ENCODE data around the gene WWC2.

The WWC2 gene

DNA sequence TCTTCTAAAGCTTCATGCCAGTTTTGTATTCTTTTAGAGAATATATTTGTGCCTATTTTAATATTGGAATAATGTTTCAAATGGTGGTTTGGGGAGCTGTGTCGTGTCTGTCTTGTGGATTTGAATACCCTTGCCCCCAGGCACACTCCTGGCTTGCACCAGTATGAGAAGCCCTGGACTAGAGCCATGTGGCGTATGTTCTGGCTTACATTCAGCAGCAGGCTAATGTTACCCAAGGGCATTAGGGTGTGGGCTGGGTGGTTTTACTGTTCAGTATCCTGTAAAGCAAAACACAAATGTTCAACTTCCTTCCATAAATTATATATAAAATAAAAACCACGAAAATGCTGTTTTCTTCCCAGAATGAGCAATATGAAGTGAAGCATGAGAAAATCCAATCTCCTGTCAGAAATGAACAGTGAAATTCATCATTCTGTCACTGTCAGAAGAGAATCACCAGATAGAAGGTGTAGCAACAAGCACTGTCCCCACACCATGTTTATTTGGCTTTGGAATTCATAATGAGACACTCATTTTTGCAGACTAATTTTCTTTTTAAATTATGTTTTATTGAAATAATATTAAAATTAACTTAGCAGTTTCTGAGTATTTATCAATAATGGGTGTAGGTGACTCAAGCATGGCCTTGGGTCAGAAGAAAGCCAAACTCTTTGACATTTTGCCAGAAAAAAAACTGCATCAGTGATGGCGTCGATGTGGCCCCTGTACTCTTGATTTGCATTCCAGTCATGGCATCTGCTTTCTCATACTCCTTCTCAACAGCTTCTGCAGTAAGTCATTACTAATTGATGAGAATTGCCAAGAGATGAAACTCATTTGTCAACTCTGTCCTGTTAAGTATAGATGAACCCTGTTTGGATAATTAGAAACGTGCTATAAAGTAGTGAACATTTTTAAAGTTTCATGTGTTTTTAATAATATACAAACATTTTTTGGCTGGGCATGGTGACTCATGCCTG, 43.8 kb downstream of the WWC2 start (continued):
- TF ChIP-seq, protein P1, sequence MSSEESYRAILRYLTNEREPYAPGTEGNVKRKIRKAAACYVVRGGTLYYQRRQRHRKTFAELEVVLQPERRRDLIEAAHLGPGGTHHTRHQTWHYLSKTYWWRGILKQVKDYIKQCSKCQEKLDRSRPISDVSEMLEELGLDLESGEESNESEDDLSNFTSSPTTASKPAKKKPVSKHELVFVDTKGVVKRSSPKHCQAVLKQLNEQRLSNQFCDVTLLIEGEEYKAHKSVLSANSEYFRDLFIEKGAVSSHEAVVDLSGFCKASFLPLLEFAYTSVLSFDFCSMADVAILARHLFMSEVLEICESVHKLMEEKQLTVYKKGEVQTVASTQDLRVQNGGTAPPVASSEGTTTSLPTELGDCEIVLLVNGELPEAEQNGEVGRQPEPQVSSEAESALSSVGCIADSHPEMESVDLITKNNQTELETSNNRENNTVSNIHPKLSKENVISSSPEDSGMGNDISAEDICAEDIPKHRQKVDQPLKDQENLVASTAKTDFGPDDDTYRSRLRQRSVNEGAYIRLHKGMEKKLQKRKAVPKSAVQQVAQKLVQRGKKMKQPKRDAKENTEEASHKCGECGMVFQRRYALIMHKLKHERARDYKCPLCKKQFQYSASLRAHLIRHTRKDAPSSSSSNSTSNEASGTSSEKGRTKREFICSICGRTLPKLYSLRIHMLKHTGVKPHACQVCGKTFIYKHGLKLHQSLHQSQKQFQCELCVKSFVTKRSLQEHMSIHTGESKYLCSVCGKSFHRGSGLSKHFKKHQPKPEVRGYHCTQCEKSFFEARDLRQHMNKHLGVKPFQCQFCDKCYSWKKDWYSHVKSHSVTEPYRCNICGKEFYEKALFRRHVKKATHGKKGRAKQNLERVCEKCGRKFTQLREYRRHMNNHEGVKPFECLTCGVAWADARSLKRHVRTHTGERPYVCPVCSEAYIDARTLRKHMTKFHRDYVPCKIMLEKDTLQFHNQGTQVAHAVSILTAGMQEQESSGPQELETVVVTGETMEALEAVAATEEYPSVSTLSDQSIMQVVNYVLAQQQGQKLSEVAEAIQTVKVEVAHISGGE (tag by site-specific recombination; conservative IDR thresholded peaks at IDR 0.05; ENCODE audit: low read depth): peak; percentile 37; the same call in 1 of the 2 replicates
- TF ChIP-seq SETDB1 (IDR thresholded peaks at IDR 0.05; ENCODE audit: insufficient read length, low read length) (no peak), ZNF239 (tag by site-specific recombination; IDR thresholded peaks at IDR 0.05) (no peak), ZNF366 (tag by site-specific recombination; conservative IDR thresholded peaks at IDR 0.05) (peak; percentile 16; the same call in 1 of the 2 replicates), ZNF600 (tag by site-specific recombination; IDR thresholded peaks at IDR 0.05) (peak; percentile 82), ZIC2 (tag by site-specific recombination; IDR thresholded peaks at IDR 0.05) (no peak), ZNF843 (tag by site-specific recombination; IDR thresholded peaks at IDR 0.05) (no peak), OSR2 (tag by site-specific recombination; IDR thresholded peaks at IDR 0.05) (peak; percentile 73), ZBTB17 (tag by site-specific recombination; IDR thresholded peaks at IDR 0.05) (peak; percentile 75), ZNF629 (tag by site-specific recombination; IDR thresholded peaks at IDR 0.05) (0 out of 2 replicates have a peak, but pooled peaks have one; percentile 25), ZNF335 (tag by site-specific recombination; conservative IDR thresholded peaks at IDR 0.05) (0 out of 2 replicates have a peak, but pooled peaks have one; percentile 23), FEZF1 (tag by site-specific recombination; IDR thresholded peaks at IDR 0.05) (0 out of 2 replicates have a peak, but pooled peaks have one; percentile 52), ZBTB7A (tag by site-specific recombination; IDR thresholded peaks at IDR 0.05; ENCODE audit: low read depth) (no peak)
- TF ChIP-seq, protein P2, sequence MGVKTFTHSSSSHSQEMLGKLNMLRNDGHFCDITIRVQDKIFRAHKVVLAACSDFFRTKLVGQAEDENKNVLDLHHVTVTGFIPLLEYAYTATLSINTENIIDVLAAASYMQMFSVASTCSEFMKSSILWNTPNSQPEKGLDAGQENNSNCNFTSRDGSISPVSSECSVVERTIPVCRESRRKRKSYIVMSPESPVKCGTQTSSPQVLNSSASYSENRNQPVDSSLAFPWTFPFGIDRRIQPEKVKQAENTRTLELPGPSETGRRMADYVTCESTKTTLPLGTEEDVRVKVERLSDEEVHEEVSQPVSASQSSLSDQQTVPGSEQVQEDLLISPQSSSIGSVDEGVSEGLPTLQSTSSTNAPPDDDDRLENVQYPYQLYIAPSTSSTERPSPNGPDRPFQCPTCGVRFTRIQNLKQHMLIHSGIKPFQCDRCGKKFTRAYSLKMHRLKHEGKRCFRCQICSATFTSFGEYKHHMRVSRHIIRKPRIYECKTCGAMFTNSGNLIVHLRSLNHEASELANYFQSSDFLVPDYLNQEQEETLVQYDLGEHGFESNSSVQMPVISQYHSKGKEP (tag by site-specific recombination; IDR thresholded peaks at IDR 0.05): 0 out of 2 replicates have a peak, but pooled peaks have one; percentile 11
- TF ChIP-seq, protein P3, sequence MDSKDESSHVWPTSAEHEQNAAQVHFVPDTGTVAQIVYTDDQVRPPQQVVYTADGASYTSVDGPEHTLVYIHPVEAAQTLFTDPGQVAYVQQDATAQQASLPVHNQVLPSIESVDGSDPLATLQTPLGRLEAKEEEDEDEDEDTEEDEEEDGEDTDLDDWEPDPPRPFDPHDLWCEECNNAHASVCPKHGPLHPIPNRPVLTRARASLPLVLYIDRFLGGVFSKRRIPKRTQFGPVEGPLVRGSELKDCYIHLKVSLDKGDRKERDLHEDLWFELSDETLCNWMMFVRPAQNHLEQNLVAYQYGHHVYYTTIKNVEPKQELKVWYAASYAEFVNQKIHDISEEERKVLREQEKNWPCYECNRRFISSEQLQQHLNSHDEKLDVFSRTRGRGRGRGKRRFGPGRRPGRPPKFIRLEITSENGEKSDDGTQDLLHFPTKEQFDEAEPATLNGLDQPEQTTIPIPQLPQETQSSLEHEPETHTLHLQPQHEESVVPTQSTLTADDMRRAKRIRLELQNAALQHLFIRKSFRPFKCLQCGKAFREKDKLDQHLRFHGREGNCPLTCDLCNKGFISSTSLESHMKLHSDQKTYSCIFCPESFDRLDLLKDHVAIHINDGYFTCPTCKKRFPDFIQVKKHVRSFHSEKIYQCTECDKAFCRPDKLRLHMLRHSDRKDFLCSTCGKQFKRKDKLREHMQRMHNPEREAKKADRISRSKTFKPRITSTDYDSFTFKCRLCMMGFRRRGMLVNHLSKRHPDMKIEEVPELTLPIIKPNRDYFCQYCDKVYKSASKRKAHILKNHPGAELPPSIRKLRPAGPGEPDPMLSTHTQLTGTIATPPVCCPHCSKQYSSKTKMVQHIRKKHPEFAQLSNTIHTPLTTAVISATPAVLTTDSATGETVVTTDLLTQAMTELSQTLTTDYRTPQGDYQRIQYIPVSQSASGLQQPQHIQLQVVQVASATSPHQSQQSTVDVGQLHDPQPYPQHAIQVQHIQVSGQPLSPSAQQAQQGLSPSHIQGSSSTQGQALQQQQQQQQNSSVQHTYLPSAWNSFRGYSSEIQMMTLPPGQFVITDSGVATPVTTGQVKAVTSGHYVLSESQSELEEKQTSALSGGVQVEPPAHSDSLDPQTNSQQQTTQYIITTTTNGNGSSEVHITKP (tag by site-specific recombination; IDR thresholded peaks at IDR 0.05): peak; percentile 50
- TF ChIP-seq, protein P4, sequence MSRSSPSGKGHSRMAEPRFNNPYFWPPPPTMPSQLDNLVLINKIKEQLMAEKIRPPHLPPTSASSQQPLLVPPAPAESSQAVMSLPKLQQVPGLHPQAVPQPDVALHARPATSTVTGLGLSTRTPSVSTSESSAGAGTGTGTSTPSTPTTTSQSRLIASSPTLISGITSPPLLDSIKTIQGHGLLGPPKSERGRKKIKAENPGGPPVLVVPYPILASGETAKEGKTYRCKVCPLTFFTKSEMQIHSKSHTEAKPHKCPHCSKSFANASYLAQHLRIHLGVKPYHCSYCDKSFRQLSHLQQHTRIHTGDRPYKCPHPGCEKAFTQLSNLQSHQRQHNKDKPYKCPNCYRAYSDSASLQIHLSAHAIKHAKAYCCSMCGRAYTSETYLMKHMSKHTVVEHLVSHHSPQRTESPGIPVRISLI (tag by site-specific recombination; IDR thresholded peaks at IDR 0.05): peak; percentile 47; the same call in 1 of the 2 replicates
